GM23338 (cell line): ENCODE results near the gene CDR2. TPM values are rescaled to one million over a fixed set of nuclear protein-coding genes. Genes with fewer than 3 reads are reported as not detected.

ENCODE experiments used
- CREB1 ChIP-seq: fragments of 250-450 bp; sonication (Bioruptor Pico); IDR thresholded peaks from 2 replicates; pipeline ENCODE4 v1.5.0; 2020; ENCODE audit warnings: low read depth, mild to moderate bottlenecking, moderate library complexity
- CTCF ChIP-seq, 2 experiments: fragments of 200-600 bp in 1 of 2; sonication (generic) in 1 of 2; conservative IDR thresholded peaks; 2 replicates each; pipeline versions ENCODE4 v1.5.1 to v1.6.1; 2016 to 2017; ENCODE audit warnings: antibody characterized with exemption in 2 of 2, low read depth in 2 of 2, mild to moderate bottlenecking in 2 of 2, moderate library complexity in 1 of 2
- EZH2 ChIP-seq: fragments of 200-600 bp; sonication (generic); IDR thresholded peaks from one replicate; pipeline ENCODE4 v1.8.0; 2017; ENCODE audit warnings: antibody characterized with exemption, mild to moderate bottlenecking, low read depth; ENCODE audit not compliant: unreplicated experiment
- JUNB ChIP-seq: IDR thresholded peaks from one replicate; pipeline ENCODE4 v1.6.1; 2016; ENCODE audit warnings: antibody characterized with exemption; ENCODE audit not compliant: unreplicated experiment
- NANOG ChIP-seq: IDR thresholded peaks from 2 replicates; pipeline ENCODE4 v1.6.1; 2016; ENCODE audit warnings: antibody characterized with exemption, borderline replicate concordance
- POLR2AphosphoS5 ChIP-seq: IDR thresholded peaks from 2 replicates; pipeline ENCODE4 v1.6.1; 2016; ENCODE audit warnings: antibody characterized with exemption, low read depth
- REST ChIP-seq: IDR thresholded peaks from one replicate; pipeline ENCODE4 v1.6.1; 2018; ENCODE audit warnings: antibody characterized with exemption; ENCODE audit not compliant: unreplicated experiment
- polyA plus RNA-seq: library from polyadenylated mRNA; unstranded; fragments of >200 nt; fragmentation: Nextera tagmentation; extraction: Ambion mirVana; gene quantifications from 2 replicates; pipeline ENCODE4 v1.2.1, GENCODE V29; 2016
- total RNA-seq: library from RNA; depleted of rRNA; stranded (reverse); fragments of >200 nt; shearing (Covaris generic); gene quantifications from 2 replicates; pipeline ENCODE4 v1.2.3, GENCODE V29; 2014
- TF ChIP-seq, protein P1 (sequence below): fragments of 250-450 bp; sonication (Bioruptor Pico); IDR thresholded peaks from 2 replicates; pipeline ENCODE4 v1.5.0; 2020; ENCODE audit warnings: mild to moderate bottlenecking, moderate library complexity
- TF ChIP-seq, protein P2 (sequence below): IDR thresholded peaks from 2 replicates; pipeline ENCODE4 v1.6.1; 2016; ENCODE audit warnings: antibody characterized with exemption

CDR2 gene
- total and polyA plus RNA-seq, 2 experiments from 2014 or later = 17.7 to 39.3 TPM

- TF ChIP-seq, protein P1, sequence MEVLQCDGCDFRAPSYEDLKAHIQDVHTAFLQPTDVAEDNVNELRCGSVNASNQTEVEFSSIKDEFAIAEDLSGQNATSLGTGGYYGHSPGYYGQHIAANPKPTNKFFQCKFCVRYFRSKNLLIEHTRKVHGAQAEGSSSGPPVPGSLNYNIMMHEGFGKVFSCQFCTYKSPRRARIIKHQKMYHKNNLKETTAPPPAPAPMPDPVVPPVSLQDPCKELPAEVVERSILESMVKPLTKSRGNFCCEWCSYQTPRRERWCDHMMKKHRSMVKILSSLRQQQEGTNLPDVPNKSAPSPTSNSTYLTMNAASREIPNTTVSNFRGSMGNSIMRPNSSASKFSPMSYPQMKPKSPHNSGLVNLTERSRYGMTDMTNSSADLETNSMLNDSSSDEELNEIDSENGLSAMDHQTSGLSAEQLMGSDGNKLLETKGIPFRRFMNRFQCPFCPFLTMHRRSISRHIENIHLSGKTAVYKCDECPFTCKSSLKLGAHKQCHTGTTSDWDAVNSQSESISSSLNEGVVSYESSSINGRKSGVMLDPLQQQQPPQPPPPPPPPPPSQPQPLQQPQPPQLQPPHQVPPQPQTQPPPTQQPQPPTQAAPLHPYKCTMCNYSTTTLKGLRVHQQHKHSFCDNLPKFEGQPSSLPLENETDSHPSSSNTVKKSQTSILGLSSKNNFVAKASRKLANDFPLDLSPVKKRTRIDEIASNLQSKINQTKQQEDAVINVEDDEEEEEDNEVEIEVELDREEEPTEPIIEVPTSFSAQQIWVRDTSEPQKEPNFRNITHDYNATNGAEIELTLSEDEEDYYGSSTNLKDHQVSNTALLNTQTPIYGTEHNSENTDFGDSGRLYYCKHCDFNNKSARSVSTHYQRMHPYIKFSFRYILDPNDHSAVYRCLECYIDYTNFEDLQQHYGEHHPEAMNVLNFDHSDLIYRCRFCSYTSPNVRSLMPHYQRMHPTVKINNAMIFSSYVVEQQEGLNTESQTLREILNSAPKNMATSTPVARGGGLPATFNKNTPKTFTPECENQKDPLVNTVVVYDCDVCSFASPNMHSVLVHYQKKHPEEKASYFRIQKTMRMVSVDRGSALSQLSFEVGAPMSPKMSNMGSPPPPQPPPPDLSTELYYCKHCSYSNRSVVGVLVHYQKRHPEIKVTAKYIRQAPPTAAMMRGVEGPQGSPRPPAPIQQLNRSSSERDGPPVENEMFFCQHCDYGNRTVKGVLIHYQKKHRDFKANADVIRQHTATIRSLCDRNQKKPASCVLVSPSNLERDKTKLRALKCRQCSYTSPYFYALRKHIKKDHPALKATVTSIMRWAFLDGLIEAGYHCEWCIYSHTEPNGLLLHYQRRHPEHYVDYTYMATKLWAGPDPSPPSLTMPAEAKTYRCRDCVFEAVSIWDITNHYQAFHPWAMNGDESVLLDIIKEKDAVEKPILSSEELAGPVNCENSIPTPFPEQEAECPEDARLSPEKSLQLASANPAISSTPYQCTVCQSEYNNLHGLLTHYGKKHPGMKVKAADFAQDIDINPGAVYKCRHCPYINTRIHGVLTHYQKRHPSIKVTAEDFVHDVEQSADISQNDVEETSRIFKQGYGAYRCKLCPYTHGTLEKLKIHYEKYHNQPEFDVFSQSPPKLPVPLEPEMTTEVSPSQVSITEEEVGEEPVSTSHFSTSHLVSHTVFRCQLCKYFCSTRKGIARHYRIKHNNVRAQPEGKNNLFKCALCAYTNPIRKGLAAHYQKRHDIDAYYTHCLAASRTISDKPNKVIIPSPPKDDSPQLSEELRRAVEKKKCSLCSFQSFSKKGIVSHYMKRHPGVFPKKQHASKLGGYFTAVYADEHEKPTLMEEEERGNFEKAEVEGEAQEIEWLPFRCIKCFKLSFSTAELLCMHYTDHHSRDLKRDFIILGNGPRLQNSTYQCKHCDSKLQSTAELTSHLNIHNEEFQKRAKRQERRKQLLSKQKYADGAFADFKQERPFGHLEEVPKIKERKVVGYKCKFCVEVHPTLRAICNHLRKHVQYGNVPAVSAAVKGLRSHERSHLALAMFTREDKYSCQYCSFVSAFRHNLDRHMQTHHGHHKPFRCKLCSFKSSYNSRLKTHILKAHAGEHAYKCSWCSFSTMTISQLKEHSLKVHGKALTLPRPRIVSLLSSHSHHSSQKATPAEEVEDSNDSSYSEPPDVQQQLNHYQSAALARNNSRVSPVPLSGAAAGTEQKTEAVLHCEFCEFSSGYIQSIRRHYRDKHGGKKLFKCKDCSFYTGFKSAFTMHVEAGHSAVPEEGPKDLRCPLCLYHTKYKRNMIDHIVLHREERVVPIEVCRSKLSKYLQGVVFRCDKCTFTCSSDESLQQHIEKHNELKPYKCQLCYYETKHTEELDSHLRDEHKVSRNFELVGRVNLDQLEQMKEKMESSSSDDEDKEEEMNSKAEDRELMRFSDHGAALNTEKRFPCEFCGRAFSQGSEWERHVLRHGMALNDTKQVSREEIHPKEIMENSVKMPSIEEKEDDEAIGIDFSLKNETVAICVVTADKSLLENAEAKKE = no peak
- TF ChIP-seq REST (no peak), JUNB (no peak), POLR2AphosphoS5 (no peak), CTCF (conservative IDR thresholded peaks at IDR 0.05; ENCODE audit: low read depth in 2 of 2) (no peak), CREB1 (CRISPR knock-in tag) (no peak), NANOG (no peak), EZH2 (no peak)
- TF ChIP-seq, protein P2, sequence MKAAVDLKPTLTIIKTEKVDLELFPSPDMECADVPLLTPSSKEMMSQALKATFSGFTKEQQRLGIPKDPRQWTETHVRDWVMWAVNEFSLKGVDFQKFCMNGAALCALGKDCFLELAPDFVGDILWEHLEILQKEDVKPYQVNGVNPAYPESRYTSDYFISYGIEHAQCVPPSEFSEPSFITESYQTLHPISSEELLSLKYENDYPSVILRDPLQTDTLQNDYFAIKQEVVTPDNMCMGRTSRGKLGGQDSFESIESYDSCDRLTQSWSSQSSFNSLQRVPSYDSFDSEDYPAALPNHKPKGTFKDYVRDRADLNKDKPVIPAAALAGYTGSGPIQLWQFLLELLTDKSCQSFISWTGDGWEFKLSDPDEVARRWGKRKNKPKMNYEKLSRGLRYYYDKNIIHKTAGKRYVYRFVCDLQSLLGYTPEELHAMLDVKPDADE = no peak
These were observed 7.0 kb upstream of the CDR2 start (continued) for GRCh38 chr16:22381392-22381791.
